NCI-H1105 (cell line): ENCODE measurements around the gene TRIM44.
A peak's percentile ranks its signal among the peaks of the same experiment; 100 is the strongest.
"Not testable (repeated sequence)": the region's sequence is repeated elsewhere in the genome, so short reads cannot be mapped to it uniquely, and the experiment has no call there.

Source experiments
- DNase-seq: peaks from one replicate; lab custom pipeline; 2025; lab: John Stamatoyannopoulos, UW

Gene TRIM44

DNA sequence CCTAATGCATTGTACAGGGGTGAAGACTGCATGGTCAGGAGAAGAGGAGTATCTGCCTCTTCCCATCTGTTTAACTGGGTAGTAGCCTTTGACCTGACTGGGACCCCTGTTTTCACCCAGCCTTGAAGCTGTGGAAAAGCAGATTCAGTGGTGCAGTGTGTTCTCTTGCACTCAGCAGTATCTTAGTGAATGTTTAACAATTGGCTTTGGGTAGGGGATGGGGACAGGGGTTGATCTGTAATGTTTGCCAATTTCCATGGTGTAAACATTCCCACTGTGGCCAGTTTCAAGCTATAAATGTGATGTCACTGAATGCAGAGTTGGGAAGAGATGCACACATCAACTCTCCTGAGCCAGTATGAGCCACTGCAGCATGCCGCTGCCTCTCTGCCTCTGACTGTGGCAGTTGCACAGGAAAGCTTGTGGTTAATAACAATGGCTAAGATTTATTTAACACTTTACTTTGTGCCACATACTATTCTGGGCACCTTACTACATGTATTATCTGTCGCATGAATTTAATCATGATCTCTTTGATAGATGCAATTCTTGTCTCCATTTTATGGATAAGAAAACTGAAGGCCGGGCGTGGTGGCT is 28.6 kb upstream of the TRIM44 start:
- no peak for DNase-seq

GRCh38 chr11:35635933-35636332 is 26.6 kb upstream of the TRIM44 start:
- DNase-seq, result no peak

DNA sequence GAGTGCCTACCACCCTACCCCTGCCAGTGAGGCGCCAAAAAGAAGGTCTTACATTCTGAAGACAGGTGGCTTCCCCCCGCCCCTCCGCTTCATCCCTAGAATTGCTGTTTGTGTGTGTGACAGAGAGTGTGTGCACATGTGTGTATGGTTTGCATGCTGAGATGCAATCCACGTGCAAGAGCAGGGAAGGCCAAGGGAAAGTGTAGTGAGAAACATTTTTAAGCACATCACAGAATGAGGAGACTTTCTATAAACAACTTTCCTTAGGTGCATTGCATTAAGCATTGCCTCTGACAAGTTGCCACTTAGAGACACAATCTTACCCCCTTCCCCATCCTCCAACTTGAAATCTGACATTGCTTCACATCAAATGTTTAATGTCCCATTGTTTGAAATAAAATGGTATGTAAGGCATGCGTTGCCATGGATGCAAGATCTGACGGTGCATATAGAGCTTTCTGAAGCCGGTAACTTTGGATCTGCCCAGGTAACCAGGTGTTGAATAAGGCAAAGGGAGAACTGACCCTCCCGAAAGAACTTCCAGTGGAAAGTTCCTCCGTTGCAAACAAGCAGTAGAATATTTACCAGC is 22.9 kb upstream of the TRIM44 start:
- DNase-seq, result no peak

DNA sequence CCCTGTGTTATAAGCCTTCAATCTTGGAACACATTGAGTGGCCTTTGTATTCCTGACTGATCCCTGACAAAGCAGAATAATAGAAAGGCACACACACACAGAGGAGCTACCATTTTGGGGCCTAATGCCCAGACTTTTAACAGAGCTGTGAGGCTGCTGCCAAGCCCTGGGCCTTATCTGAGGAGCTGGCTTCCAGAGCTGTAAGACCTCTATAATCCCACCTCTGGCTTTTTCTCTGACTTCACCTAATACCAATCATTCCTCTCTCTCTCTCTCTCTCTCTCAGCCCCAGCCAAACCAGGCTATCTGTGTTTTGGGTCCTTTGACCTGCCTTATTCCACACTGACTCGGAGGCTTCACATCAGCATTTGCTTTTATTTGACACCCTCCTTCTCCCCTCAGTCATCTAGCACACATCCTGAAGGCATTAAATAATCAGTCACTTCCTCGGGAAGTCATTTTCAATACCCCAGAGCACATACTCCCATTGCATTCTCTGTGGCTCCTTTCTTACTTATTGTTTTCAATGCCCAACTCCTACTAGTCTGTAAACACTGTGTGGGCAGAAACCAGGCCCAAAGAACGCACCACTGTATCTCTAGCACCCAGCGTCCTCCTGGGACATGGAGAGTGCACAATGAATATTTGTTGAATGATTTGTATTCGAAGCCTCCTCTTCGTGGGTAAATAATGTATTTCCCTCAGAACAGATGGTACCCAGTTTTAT is 21.2 kb upstream of the TRIM44 start:
- DNase-seq, result no peak

GRCh38 chr11:35641964-35642363 is 20.6 kb upstream of the TRIM44 start:
- DNase-seq, result no peak

- peak; percentile 11 for DNase-seq
Measured at GRCh38 chr11:35647421-35648093, 15.0 kb upstream of the TRIM44 start.

GRCh38 chr11:35650006-35650405 is 12.6 kb upstream of the TRIM44 start:
- no peak for DNase-seq

DNA sequence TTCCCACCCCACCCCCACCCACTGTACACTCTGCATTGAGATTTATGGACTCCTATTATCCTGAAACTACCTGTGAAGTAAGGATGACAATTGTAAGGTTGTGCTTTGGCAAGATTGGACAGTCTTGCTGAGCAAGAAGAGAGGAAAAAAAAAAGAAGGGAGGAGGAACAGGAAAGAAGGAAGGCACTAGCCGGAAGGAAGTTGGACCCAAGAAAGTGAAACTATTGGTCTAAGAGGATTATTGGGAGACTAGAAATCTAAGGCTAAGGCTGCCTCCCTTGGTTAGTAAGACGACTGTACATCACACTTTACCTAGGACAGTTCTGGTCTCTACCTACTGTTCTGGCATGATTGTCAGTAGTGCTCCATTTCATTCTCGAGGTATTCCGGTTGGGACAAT is 12.1 kb upstream of the TRIM44 start:
- no peak for DNase-seq

- no peak for DNase-seq
Measured at GRCh38 chr11:35651263-35651662, 11.3 kb upstream of the TRIM44 start.

DNA sequence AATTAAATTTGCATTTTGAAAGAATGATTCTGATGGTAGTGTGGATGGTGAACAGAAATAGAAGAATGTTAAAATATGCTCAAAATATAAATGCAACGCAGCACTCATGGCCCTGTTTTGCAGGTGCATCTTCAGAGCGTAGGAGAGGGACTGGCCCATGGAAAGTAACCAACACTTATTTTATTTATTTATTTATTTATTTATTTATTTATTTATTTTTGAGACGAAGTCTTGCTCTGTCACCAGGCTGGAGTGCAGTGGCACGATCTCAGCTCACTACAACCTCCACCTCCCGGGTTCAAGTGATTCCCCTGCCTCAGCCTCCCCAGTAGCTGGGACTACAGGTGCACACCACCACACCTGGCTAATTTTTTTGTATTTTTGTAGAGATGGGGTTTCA is 9.8 kb upstream of the TRIM44 start:
- not testable (repeated sequence) for DNase-seq

DNA sequence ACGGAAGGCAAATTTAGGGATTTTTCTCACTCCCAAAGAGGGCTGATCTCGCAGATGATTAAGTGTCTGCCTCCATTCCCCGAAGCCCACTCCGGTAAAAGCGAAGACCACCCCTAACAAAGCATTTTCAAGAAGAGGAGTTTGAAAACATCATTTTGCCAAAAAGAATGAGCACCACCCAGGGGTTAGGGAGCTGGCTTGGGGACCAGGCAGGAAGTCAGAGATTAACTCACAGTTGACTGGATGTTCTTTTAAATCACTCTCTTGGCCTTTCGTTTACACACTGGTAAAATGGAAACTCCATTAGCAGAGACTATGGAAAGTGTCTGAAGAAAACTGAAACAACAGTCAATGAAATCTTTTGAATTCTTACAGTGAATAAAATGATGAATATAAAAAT is 7.9 kb upstream of the TRIM44 start:
- no peak for DNase-seq

DNA sequence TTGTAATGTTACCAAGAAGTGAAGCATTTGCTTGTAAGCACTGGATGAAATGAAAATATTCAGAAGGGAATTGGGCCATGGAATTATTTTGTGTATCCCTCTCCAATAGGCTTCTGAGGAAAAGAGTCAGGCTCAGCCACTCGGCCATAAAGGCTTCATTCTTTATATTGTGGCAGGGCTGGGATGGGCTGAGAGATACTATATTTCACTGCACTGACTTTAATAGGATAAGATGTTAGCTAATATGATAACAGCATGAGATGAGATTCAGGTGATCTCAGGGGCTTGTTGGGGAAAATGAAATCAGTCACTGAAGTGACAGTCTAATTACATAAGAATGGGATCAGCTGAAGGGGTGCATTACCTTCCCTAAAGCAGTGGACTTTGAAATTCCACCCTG is 7.3 kb upstream of the TRIM44 start:
- DNase-seq, result no peak

DNA sequence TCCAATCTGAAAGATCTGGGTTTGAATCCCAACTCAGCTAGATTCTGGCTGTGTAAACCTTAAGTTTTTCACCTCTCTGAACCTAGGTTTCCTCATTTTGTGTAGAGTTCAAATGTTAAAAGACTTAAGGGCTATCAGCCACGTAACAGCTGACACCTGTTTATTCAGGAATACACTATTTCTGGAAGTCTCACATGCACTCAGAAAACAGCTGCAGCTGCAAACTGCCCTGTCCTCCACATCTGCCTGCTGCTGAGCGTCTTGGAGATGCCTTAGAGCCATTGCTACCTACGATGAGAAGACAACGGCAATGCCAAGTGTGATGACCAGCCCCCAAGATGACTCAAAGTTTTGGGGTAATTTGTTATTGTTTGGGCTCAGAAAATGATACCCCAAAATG is 6.7 kb upstream of the TRIM44 start:
- no peak for DNase-seq

- no peak for DNase-seq
Measured at GRCh38 chr11:35658020-35658948, 4.3 kb upstream of the TRIM44 start.

GRCh38 chr11:35661534-35661933 is 1.0 kb upstream of the TRIM44 start:
- no peak for DNase-seq

GRCh38 chr11:35662061-35662648 is 420 bp upstream of the TRIM44 start:
- peak; percentile 47 for DNase-seq

- no peak for DNase-seq
Measured at GRCh38 chr11:35663408-35663702, 780 bp downstream of the TRIM44 start.

GRCh38 chr11:35664977-35665441 is 2.4 kb downstream of the TRIM44 start:
- DNase-seq, result no peak

- no peak for DNase-seq
Measured at GRCh38 chr11:35667257-35667656, 4.7 kb downstream of the TRIM44 start.

GRCh38 chr11:35668350-35668749 is 5.8 kb downstream of the TRIM44 start:
- not testable (repeated sequence) for DNase-seq

- no peak for DNase-seq
Measured at GRCh38 chr11:35671396-35672127, 9.0 kb downstream of the TRIM44 start.
